ENCODE results near the gene VPS51.
A peak's percentile ranks its signal among the peaks of the same experiment; 100 is the strongest.

Gene VPS51

DNA sequence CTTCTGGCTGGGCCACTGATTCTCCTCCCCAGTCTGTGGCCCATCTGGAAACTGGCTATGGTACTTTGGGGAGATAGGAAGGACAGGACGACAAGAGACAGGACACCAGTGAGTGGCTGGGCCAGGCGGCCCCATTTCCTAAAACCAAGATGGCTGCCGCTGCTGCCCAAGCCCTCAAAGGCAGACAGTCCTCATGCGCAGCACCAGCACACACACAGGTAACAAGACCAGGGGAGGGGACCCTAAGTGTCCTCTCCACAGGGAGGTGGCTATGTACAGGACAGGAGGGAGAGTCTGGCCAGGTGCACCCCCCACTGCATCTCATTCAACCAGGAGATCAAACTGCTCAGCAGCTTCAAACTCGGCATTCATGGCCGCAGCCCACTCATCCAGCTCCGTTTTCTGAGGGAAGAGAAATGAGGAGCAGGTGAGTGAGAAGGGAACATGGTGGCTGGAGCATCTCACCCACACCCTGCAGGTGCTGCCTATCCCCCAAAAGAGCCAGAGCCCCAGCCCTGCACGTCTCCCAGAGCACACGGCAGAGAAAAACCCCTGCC is 17.1 kb upstream of the VPS51 start:
- TF ChIP-seq, protein P1, sequence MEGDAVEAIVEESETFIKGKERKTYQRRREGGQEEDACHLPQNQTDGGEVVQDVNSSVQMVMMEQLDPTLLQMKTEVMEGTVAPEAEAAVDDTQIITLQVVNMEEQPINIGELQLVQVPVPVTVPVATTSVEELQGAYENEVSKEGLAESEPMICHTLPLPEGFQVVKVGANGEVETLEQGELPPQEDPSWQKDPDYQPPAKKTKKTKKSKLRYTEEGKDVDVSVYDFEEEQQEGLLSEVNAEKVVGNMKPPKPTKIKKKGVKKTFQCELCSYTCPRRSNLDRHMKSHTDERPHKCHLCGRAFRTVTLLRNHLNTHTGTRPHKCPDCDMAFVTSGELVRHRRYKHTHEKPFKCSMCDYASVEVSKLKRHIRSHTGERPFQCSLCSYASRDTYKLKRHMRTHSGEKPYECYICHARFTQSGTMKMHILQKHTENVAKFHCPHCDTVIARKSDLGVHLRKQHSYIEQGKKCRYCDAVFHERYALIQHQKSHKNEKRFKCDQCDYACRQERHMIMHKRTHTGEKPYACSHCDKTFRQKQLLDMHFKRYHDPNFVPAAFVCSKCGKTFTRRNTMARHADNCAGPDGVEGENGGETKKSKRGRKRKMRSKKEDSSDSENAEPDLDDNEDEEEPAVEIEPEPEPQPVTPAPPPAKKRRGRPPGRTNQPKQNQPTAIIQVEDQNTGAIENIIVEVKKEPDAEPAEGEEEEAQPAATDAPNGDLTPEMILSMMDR (IDR thresholded peaks at IDR 0.05; ENCODE audit: insufficient read depth, low read length, missing control alignments): no peak
- no peak for DNase-seq (ENCODE audit: low read depth, low spot score)
- ChIA-PET POLR2A (no interaction called here), CTCF (interaction anchor here (1.0 to 1.5 kb wide), 3 partner anchors 24 to 65 kb away, joined by 3 to 5 read pairs (median 5); partner anchors contain the start of gene ARL2)
- no peak overlapping the region for H3K4me3 ChIP-seq (ENCODE audit: low read depth, low read length)

DNA sequence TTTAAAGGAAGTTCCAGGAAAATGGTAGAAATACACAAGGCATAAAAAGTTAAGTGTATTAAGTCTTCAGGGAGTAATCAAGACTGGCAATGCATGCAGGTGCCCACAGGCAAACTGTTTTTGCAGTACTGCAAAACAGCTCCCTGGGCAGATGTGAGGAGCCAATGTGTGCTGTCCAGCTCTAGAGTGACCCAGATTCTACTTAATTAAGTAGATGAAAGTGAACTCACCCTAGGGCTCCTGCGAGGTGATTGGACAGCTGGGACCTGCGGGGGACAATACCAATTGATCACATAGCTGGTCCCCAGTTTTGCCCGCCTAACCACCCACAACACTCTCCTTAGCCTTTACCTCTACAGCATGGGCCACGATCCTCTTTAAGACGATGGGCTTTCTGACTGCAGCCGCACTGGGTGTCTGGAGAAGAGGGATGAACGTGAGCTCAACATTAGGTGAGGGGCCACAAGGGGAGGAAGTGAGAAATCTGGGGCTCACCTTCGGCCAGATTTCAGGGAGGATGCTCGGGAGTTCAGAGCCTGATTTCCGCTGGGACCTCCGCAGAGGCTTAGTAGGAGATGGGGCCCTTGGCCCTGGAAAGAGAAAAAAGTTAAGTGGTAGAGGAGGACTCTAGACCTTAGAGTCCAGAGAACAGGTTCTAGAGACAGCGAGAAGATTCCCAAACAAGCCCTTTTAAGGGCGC is 12.7 kb upstream of the VPS51 start:
- CTCF ChIA-PET: interaction anchor here (1.1 to 2.5 kb wide), 3 partner anchors 12 to 69 kb away, joined by 4 to 12 read pairs (median 7); partner anchors contain the start of gene ARL2
- TF ChIP-seq, protein P1 (IDR thresholded peaks at IDR 0.05; ENCODE audit: insufficient read depth, low read length, missing control alignments): no peak
- DNase-seq (ENCODE audit: low read depth, low spot score): no peak
- POLR2A ChIA-PET: interaction anchor here (1.4 kb wide), 1 partner anchor 12 kb away, joined by 4 read pairs; no protein-coding TSS in a partner anchor
- H3K4me3 ChIP-seq (ENCODE audit: low read depth, low read length): peak overlapping the region; percentile 97

DNA sequence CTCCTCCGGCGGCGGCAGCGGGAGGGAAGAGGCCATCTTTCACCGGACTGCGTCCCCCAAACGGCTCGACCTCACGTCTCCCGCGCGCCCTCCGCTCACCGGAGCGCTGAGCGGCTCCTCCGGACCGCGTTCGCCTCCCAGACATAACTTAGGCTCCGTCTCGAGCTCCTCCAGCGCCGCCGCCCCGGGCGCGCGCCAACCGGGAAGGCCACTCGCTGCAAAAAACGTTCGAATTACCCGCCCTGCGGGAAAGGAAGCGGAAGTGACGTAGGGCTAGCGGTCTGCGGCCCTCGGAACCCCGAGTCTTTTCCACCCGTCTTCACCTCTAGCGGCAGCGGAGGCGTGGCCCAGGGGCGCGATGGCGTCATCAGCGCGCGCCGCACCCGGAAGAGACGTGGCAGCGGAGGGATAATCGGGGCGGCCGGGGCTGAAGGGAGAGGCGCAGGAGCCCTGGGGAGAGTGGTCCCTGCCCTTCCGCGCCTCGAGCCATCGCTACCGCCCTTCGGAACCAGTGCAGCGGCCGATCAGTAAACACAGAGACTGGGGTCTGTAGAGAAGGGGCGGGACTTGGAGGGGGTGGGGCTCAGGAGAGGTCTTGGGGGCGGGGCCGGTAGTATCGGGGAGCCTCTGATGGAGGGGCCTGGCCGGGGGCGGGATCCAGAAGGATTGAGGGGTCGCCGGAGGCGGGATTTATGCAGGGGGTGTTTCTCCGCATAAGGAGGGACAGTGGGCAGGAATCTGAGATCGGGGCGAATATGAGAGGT is 12.0 kb upstream of the VPS51 start, which contains the start of the genes CDCA5 and ZFPL1:
Gene CDCA5, minus strand, starts transcription at position 207 of the 764 bp plus-strand sequence. Its CDS starts 62 bp downstream, at position 145.
Gene ZFPL1, plus strand, starts transcription at position 389 of the 764 bp plus-strand sequence. CDS start 477 bp downstream, outside the sequence.
- CTCF ChIA-PET: interaction anchor here (1.1 to 2.5 kb wide), 3 partner anchors 11 to 70 kb away, joined by 4 to 12 read pairs (median 7); partner anchors contain the start of gene ARL2
- TF ChIP-seq, protein P1 (IDR thresholded peaks at IDR 0.05; ENCODE audit: insufficient read depth, low read length, missing control alignments): no peak
- H3K4me3 ChIP-seq (ENCODE audit: low read depth, low read length): peak within 1 kb of the TSS; percentile 97
- POLR2A ChIA-PET: interaction anchor here (1.4 kb wide), 1 partner anchor 11 kb away, joined by 4 read pairs; no protein-coding TSS in a partner anchor
- peak; percentile 59 for DNase-seq (ENCODE audit: low read depth, low spot score)

DNA sequence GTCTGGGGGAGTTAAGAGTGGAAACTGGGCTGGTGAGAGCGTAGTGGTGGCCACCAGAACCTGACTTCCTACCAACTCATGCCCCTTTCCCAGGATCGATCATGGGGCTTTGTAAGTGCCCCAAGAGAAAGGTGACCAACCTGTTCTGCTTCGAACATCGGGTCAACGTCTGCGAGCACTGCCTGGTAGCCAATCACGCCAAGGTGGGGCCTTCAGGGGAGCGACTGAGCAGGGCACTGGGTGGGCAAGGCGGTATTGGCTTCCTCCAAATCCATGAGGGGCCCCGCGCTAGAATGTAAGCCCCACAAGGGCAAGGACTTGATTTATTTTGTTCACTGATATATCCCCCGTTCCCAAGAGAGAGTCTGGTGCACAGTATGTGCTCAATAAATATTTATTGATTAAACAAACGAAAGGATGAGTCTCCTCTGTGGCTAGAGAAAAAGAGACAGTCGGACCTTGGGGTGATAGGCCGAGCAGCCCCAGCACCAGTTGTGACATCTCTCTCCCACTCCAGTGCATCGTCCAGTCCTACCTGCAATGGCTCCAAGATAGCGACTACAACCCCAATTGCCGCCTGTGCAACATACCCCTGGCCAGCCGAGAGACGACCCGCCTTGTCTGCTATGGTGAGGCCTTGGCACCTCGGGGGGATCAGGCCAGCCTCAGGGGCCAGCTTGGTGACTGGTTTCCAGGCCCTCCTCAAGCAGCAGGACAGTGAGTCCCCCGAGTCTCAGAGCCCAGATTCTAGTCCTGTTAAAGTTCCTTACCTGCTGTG is 11.2 kb upstream of the VPS51 start:
- peak overlapping the region; percentile 97 for H3K4me3 ChIP-seq (ENCODE audit: low read depth, low read length)
- ChIA-PET POLR2A (interaction anchor here (0.7 kb wide), 1 partner anchor 12 kb away, joined by 4 read pairs; the partner anchor contains the start of gene VPS51), CTCF (interaction anchor here (0.8 to 1.3 kb wide), 6 partner anchors 10 to 71 kb away, joined by 3 to 9 read pairs (median 4); partner anchors contain the start of gene ARL2)
- TF ChIP-seq, protein P1 (IDR thresholded peaks at IDR 0.05; ENCODE audit: insufficient read depth, low read length, missing control alignments): no peak
- no peak for DNase-seq (ENCODE audit: low read depth, low spot score)

DNA sequence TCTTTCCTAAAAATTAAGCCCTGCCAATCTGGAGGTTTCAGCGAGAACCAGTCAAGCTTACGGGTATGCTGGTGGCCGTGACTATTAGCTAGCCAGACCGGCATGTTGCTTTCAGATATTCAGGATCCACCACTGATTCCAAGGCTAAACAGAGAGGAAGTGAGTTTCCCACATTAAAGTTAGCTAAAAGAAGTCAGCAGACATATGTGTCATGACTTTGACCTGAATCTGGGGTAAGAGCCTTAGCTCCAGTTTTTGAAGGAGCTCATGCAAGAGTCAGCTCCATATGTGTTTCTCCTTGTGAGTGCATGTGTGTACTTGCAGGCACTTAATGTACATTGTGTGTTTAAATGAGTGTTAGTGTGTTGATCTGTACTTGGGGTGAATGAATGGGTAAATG is 10.6 kb upstream of the VPS51 start:
- TF ChIP-seq, protein P1 (IDR thresholded peaks at IDR 0.05; ENCODE audit: insufficient read depth, low read length, missing control alignments): no peak
- peak overlapping the region; percentile 16; the same call in 1 of the 2 replicates for H3K4me3 ChIP-seq (ENCODE audit: low read depth, low read length)
- no peak for DNase-seq (ENCODE audit: low read depth, low spot score)
- ChIA-PET CTCF (interaction anchor here (0.8 to 1.3 kb wide), 6 partner anchors 9 to 71 kb away, joined by 3 to 9 read pairs (median 4); partner anchors contain the start of gene ARL2), POLR2A (interaction anchor here (0.7 kb wide), 1 partner anchor 11 kb away, joined by 4 read pairs; the partner anchor contains the start of gene VPS51)
